GM18511 (cell line): ENCODE measurements around the gene ZNF133.
"Not testable (repeated sequence)": the region's sequence is repeated elsewhere in the genome, so short reads cannot be mapped to it uniquely, and the experiment has no call there.

Source experiments
- ATAC-seq: cut with Tn5 transposase; IDR thresholded peaks from one replicate; pipeline ENCODE4 v1.9.1; 2021; ENCODE audit warnings: mild to moderate bottlenecking, moderate library complexity; ENCODE audit not compliant: unreplicated experiment

Gene ZNF133

DNA sequence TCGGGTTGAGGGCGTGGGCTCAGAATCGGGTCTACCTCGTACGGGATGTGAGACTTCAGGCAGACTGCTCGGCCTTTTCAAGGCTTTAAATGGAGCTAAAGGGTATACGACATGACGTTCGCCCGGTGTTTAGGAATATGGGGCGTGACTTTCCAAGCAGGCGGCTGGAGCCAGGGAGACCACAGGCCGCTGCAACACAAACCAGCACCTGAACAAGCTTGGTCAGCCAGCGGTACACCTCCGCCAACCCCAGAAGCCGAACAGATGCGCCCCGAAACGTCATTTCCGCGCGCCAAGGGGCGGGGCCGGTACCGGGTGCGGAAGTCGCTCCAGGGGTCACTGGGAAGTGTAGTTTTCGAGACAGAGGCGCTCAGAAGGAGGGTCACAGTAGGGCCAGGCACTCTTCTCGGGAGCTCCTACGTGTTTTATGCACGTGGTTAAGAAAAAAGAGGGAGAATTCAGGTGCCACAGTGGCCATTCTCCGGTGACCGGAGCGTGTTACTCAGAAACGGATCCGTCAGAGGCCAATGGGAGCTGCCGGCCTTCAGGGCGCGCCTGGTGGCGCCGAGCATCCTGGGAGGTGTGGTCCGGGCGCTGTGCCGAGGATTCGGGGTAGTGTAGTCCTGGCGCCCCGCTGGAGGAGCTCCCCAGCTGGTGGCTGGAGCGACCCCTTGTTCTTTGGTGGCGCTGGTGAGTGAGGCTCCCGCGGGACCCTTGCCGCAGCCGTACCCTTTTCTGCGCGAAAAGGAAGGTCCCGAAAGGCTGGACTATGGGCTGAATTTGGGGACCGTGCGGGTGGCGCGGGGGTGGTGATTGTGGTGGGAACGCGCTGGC is at the start of gene ZNF133:
TSS of gene ZNF133 (plus strand) at position 613 of the 834 bp plus-strand sequence. CDS start 17,160 bp downstream, outside the sequence.
- peak; percentile 99 for ATAC-seq

DNA sequence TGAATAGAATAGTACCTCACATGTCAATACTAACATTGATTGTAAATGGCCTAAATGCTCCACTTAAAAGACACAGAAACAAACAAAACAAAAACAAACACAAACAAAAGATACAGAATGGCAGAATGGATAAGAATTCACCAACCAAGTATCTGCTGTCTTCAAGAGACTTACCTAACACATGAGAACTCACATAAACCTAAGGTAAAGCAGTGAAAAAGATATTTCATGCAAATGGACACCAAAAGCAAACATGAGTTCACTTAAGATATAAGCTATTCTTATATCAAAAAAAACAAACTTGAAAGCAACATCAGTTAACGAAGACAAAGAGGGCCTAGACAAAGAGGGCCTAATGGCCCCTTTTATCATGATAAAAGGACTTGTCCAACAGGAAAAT is 47.3 kb upstream of the ZNF133 start:
- no peak for ATAC-seq

- no peak for ATAC-seq
Measured at GRCh38 chr20:18243802-18244201, 44.5 kb upstream of the ZNF133 start.

DNA sequence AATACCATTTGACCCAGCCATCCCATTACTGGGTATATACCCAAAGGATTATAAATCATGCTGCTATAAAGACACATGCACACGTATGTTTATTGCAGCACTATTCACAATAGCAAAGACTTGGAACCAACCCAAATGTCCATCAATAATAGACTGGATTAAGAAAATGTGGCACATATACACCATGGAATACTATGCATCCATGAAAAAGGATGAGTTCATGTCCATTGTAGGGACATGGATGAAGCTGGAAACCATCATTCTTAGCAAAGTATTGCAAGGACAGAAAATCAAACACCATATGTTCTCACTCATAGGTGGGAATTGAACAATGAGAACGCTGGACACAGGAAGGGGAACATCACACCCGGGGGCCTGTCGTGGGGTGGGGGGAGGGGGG is 39.8 kb upstream of the ZNF133 start:
- not testable (repeated sequence) for ATAC-seq

- ATAC-seq: no peak
Measured at GRCh38 chr20:18250217-18250616, 38.1 kb upstream of the ZNF133 start.

DNA sequence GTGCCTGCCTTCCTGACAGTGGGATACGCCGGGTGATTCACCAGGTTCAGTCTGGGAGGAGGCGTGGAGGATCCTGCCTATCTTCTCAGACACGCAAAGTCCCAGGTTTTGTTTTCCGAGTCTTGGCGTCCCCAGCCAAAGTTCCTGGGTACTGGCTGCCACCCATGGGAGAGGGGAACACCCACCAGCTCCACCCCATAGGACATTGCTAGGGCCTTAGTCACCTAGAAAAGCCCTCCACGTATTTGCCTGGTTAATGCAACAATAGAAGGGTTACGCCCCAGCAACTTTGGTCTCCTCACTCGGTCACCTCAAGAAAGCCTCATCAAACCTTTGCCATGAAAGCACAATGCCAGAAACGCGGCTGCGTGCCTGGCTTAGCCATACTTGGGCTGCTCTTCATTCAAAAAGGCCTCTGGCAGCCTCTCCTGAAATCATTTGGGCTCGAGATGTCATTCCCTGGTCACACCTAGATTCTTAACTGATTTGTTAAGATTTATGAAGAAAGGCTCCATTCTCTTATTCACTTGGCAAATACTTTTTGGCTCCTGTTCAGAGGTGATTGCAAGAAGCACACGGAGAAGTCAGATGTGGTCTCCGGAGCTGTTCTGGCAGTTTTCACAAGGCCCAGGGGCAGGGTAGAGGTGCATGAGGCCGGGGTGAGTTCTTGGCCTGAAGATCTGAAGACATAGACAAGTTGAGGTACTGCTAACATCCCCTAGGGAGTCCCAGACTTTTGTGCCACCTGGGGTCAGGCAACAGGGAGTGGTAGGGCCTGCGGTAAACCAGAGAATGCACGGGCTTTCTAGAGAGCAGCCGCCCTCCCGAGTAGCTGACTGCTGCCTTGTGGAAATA is 35.5 kb upstream of the ZNF133 start:
- ATAC-seq: no peak

DNA sequence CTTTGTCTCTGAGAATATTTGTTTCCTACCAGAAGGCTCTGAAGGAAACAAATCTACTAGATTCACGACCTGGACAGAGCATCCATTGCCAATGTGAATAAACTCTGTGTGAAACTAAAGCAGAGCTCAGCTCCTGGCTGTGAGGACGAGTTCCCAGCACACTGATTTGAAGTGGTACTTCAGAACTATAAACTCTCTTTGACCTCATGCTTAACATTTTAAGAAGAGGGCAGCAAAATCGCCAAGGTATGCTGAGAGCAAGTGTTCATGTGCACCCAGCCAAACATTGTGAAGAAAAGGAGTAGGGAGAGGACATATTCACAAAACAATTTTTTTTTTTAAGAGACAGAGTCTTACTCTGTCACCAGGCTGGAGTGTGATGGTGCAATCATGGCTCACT is 33.7 kb upstream of the ZNF133 start:
- ATAC-seq: no peak

- ATAC-seq: no peak
Measured at GRCh38 chr20:18255526-18255925, 32.8 kb upstream of the ZNF133 start.

DNA sequence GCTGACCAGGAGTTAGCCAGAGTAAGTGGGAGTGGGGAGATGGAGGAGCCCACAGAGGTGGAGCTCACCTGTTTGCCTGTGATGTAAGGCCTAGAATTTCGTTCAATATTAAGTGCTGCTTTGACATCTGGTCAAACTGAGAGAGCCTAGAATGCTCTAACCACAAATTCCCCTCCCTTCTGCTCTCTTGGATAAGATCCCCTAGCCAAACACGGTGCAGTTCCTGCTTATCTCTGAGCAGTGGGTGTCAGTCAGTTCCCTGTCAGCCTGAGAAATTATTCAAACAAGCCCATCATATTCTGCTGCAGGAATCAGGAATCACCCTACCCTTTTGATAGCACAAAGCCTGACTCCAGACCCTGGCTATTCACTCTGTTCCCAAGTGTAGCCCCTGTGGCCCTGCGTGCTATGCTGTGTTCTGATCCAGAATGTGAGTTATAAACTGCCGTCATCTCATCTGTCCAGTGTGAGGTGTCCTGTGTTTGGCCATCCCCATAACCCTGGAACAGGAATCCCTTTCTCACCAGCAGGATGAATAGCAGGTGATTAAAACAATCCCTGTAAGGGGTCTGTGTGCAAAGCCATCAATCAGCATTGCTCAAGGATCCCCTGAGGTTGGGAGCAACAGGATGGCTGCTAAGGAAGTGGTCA is 31.8 kb upstream of the ZNF133 start:
- ATAC-seq: no peak

GRCh38 chr20:18258126-18258860 is 30.0 kb upstream of the ZNF133 start:
- ATAC-seq: no peak

- ATAC-seq: no peak
Measured at GRCh38 chr20:18259730-18260129, 28.6 kb upstream of the ZNF133 start.

DNA sequence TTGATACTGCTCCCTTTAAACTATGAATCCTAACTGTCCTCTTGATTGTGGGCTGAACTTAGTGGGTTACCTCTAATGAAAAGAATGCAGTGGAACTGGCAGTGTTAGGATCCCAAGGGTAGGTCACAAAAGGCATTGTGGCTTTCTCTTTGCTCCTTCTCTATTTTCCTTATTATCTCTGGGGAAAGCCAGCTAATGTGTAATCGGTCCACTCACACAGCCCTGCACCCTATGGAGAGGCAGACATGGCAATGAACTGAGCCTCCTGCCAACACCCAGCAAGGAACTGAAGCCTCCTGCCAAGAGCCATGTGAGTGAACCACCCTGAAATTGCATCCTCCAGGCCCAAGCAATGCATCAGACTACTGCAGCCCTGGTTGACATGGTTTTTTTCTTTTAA is 24.6 kb upstream of the ZNF133 start:
- ATAC-seq: no peak

GRCh38 chr20:18265441-18265840 is 22.9 kb upstream of the ZNF133 start:
- ATAC-seq: no peak

- no peak for ATAC-seq
Measured at GRCh38 chr20:18266282-18266681, 22.0 kb upstream of the ZNF133 start.

DNA sequence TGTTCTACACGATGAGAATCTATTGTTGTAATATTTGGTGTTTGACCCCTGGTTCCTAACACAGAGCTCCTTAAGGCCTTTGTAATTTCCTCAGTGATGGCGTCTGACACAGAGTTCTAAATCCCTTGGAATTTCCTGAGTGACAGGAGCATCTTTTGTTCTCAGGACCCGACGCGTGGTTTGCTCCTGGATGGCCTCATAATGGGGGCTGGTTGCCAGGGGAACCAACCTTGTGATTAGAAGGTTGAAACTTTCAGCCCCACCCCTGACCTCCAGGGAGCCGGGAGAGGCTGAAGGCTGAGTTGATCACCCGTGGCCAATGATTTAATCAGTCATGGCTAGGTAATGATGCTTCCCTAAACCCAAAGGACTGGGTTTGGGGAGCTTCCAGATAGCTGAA is 20.5 kb upstream of the ZNF133 start:
- no peak for ATAC-seq

DNA sequence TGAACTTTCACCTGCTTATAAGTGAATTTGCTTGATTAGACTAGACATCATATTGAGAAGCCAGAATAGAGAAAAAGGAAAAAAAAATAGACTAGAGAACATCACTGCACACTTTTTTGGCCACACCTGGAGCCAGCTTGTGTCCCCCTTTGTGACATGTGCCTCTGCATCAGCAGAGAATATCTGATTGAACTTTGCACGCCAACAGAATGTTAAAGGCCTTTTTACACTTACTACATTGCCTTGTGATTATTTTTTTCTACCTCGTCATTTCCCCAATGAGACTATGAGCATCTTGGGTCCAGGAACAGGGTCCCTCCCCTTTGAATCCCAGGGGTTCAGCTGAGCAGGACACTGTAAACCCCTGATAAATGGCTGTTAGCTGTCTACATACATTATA is 17.2 kb upstream of the ZNF133 start:
- no peak for ATAC-seq

DNA sequence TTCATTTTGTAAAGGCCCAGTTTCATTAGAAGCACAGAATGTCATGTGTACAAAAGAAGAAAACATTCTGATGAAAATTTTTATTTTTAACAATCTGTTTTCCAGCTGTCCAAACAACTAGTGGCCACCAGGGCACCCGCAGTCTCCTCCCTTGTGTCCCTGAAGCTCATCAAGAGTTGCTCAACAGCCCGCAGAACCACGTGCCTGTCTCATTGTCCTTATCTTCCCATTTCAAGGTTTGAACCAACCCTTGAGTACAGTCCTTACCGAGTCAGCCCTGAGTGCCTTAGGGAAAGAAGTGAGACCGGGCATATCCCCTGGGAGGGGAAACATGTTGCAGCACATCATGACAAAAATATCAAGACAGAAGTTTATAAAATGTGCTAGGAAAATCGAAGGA is 15.9 kb upstream of the ZNF133 start:
- no peak for ATAC-seq

DNA sequence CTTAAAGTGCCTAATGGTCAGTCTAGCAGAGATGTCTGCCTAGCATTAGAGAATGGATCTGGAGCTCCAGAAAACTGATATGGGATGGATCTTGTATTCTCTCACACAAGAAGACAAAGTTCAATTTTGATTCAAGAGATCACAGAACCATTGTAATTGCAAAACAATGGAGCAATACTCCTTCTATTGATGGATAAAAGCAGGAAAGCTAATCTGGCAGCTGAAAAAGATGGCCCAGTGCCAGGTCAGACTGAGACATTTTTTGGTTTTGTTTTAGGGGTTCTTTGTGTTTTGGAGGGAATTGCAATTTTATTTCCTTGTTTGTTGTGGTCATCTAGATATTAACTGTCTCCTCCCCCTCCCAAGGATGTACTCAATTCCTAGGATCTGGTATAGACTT is 14.6 kb upstream of the ZNF133 start:
- no peak for ATAC-seq

GRCh38 chr20:18275960-18276359 is 12.4 kb upstream of the ZNF133 start:
- not testable (repeated sequence) for ATAC-seq

- ATAC-seq: peak; percentile 75
Measured at GRCh38 chr20:18276821-18277220, 11.5 kb upstream of the ZNF133 start.

DNA sequence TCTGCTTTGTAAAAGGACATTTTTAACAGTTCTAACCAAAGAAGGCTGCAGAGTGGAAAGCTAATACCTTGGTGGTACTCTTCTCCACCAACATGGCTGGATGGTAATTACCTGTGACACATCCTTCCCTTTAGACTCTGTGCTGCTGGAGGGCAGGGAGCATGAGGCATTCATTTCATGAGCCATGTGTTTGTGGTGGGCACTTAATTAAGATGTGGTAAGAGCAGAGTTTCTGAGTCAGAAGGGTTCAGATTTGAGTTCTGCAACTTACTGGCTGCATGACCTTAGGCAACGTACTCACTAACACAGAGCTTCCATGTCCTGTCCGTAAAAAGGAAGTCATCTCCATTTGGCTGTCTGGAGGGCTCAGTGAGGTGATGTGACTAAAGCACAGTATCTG is 9.1 kb upstream of the ZNF133 start:
- no peak for ATAC-seq
